ENCODE measurements around the gene MEGF11. TPM values are rescaled to one million over a fixed set of nuclear protein-coding genes. Genes with fewer than 3 reads are reported as not detected.
A peak's percentile ranks its signal among the peaks of the same experiment; 100 is the strongest.

The MEGF11 gene
- total RNA-seq, 4 donors from 2014 or later, result 0.76 TPM; not detected in 3

DNA sequence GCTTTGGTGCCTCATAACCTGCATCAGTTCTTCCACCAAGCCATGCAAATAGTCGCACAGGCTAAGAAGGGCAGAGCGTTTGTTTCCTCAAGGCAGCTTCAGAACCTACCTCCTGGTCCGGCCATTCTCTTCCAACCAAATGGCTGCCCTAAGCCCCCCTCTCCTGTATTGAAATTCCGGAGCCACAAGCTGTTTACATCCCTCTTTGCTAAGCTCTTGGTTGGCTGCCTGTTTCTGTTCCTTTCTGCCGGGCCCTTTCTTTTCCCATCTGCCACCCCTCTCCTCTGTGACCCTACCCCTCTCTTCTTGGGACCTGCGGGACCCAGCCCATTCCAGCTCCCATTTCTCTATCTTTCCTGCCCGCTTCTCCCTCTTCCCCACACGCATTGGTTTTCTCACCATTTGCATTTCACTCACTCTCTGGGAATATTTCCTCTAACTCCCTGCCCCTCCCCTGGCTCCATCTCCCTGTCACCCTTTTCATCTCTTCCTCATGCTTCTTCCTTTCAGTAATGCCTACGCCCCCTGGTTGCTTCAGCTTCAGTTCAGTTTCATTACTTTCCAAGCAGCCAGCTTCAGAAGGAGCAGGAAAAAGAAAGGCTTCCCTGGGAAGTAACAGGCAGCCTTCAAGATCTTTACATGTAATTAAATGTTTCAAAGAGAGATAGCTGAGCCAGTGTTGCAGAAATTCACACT is 270.8 kb downstream of the MEGF11 start:
- no peaks in the 10 kb centered on the region for H3K36me3 ChIP-seq

DNA sequence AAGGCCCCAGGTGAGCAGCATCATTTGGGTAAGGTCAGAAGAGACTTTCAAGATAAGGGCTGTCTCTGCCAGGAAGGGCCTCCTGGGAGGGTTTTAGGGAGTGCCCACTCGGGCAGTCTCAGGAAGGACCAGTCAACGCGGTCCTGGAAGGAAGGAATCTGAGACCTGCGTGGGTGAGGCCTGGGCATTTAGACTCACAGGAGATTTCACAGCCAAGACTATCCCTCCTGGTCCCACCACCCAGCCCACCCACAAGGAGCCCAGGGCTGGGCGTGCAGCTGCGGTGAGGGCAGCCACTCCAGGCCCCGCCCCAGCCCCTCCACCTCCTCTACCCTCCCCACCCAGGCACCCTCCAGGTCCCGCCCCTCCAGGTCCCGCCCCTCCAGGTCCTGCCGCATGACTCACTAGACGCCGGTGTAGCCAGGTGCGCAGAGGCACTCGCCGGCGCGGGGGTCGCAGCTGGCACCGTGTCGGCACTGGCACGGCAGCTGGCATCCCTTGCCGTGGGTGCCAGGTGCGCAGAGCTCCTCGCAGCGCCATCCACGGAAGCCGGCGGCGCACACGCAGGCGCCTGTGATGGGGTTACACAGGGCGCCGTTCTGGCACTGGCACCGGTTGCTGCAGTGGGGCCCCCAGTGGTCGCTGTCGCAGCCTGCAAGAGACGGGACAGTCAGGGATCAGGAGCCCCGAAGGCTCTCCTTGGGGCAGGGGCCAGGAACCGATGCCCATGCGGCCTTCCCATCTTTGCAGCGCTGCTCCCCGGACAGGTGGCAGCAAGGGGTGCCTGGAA is 271.5 kb downstream of the MEGF11 start:
- TF ChIP-seq, protein P1, sequence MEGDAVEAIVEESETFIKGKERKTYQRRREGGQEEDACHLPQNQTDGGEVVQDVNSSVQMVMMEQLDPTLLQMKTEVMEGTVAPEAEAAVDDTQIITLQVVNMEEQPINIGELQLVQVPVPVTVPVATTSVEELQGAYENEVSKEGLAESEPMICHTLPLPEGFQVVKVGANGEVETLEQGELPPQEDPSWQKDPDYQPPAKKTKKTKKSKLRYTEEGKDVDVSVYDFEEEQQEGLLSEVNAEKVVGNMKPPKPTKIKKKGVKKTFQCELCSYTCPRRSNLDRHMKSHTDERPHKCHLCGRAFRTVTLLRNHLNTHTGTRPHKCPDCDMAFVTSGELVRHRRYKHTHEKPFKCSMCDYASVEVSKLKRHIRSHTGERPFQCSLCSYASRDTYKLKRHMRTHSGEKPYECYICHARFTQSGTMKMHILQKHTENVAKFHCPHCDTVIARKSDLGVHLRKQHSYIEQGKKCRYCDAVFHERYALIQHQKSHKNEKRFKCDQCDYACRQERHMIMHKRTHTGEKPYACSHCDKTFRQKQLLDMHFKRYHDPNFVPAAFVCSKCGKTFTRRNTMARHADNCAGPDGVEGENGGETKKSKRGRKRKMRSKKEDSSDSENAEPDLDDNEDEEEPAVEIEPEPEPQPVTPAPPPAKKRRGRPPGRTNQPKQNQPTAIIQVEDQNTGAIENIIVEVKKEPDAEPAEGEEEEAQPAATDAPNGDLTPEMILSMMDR (IDR thresholded peaks at IDR 0.05), result no peak
- TF ChIP-seq POLR2A (IDR thresholded peaks at IDR 0.05), result no peak
- Histone ChIP-seq H3K36me3 (no peaks in the 10 kb centered on the region), H3K27ac (no peak overlapping the region), H3K4me3 (no peak overlapping the region), H3K4me1 (peaks cover 0 to 6% of the 10 kb centered on the region in 2 donors), H3K9me3 (no peaks in the 10 kb centered on the region), H3K27me3 (peaks cover 0 to 16% of the 10 kb centered on the region in 2 donors)
- intact Hi-C loops (cut with DNase I; ENCODE audit: low total_unique reads), result no loop called here
- no peak for DNase-seq

More for the DNA sequence above, 270.8 kb downstream of the MEGF11 start:
- TF ChIP-seq, protein P1 (IDR thresholded peaks at IDR 0.05), result no peak
- TF ChIP-seq POLR2A (IDR thresholded peaks at IDR 0.05), result no peak
- H3K27ac ChIP-seq, result no peak overlapping the region
- intact Hi-C loops (cut with DNase I; ENCODE audit: low total_unique reads), result no loop called here
- DNase-seq, result no peak
- peaks cover 0 to 6% of the 10 kb centered on the region in 2 donors for H3K4me1 ChIP-seq
- peaks cover 0 to 16% of the 10 kb centered on the region in 2 donors for H3K27me3 ChIP-seq
- no peak overlapping the region for H3K4me3 ChIP-seq
- no peaks in the 10 kb centered on the region for H3K9me3 ChIP-seq

DNA sequence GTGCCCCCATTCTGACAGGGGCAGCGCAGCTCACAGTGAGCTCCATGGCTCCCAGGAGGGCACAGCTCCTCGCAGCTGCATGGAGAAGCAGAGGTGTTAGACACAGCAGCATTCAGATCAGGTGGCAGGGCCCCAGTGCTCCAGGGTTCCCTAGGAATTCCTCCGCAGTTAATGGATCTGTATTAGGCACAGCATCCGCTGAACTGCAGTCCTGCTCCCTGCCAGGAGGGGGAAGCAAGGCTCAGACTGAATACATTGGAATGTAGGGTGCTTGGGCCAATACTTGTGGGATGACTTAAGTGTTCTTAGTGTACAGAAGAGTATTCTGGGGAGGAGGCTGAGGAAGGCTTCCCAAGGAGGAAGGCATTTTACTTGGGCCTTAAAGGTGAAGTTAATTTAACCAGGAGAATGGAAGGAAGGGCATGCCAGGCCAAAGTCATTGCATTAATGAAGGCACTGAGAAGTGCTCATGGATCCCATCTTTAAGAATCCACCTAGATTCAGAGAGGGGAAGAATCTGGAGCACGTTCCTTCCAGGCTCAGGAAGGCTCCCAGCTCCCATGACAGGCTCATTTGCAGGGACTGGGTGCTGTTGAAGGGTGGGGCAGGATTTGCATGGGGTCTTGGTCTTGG is 272.6 kb downstream of the MEGF11 start:
- no peaks in the 10 kb centered on the region for H3K36me3 ChIP-seq
- H3K9me3 ChIP-seq, result no peaks in the 10 kb centered on the region
- intact Hi-C loops (cut with DNase I; ENCODE audit: low total_unique reads), result no loop called here
- no peak overlapping the region for H3K27ac ChIP-seq
- peak in 1 of 2 donors; percentile 30 for DNase-seq
- peaks cover 0 to 16% of the 10 kb centered on the region in 2 donors for H3K27me3 ChIP-seq
- H3K4me1 ChIP-seq, result peaks cover 0 to 6% of the 10 kb centered on the region in 2 donors
- no peak for TF ChIP-seq POLR2A (IDR thresholded peaks at IDR 0.05)
- TF ChIP-seq, protein P1 (IDR thresholded peaks at IDR 0.05), result peak; percentile 19 to 46 (median 30)
- H3K4me3 ChIP-seq, result no peak overlapping the region

DNA sequence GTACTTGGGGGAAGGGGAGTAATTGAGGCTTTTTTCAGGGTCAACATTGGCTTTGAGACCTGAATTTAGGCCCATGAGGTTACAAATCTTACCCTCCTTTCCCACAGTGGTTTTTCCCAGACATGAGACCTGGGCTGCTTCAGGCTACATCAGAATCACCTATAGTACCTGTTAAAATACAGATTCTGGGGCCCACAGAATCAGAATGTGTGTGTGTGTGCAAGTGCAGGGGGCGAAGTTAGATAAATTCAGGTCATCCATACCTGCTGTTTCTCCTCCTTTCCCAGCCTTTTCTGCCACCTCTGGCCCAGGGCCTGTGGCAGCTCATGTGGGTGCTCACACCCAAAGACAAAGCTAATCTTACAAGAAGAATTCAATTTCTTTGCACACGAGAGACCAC is 273.7 kb downstream of the MEGF11 start:
- peaks cover 0 to 16% of the 10 kb centered on the region in 2 donors for H3K27me3 ChIP-seq
- no peak for TF ChIP-seq POLR2A (IDR thresholded peaks at IDR 0.05)
- TF ChIP-seq, protein P1 (IDR thresholded peaks at IDR 0.05), result no peak
- H3K4me3 ChIP-seq, result no peak overlapping the region
- intact Hi-C loops (cut with DNase I; ENCODE audit: low total_unique reads), result no loop called here
- H3K4me1 ChIP-seq, result peaks cover 0 to 6% of the 10 kb centered on the region in 2 donors
- H3K27ac ChIP-seq, result no peak overlapping the region
- no peaks in the 10 kb centered on the region for H3K36me3 ChIP-seq
- no peak for DNase-seq
- H3K9me3 ChIP-seq, result no peaks in the 10 kb centered on the region

All from uterus (tissue), 4 donors.